HG03354 (cell line): Measurements from ENCODE around the gene GTPBP3.
"Not testable (repeated sequence)": the region's sequence is repeated elsewhere in the genome, so short reads cannot be mapped to it uniquely, and the experiment has no call there.

Source experiments
- ATAC-seq: cut with Tn5 transposase; IDR thresholded peaks from one replicate; pipeline ENCODE4 v1.9.1; 2021; ENCODE audit warnings: mild to moderate bottlenecking; ENCODE audit not compliant: unreplicated experiment, poor library complexity, severe bottlenecking

The GTPBP3 gene

DNA sequence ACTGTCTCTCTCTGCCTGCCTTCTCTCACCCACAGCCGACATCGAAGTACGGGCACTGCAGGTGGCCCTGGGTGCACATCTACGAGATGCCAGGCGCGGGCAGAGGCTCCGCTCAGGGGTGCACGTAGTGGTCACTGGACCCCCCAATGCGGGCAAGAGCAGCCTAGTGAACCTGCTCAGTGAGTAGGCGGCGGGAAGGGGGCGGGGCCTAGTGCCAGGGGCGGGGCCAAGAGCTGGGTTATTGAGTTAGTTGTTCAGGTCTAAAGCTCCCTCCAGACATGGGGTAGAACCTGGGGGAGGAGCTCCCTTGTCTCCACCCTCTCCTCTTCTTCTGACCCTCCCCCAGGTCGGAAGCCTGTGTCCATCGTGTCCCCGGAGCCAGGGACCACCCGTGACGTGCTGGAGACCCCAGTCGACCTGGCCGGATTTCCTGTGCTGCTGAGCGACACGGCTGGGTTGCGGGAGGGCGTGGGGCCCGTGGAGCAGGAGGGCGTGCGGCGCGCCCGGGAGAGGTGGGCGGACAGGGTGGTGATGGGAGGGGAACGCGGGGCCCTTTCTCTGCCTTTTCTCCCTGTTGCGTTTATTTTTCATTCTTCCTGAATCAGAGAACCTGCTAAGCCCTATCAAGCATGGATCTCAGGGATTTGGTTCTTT is 1.9 kb downstream of the GTPBP3 start:
- ATAC-seq, result no peak

- no peak for ATAC-seq
Observed at GRCh38 chr19:17340302-17340870, 3.0 kb downstream of the GTPBP3 start.

GRCh38 chr19:17340871-17341357 is 3.6 kb downstream of the GTPBP3 start:
- no peak for ATAC-seq

DNA sequence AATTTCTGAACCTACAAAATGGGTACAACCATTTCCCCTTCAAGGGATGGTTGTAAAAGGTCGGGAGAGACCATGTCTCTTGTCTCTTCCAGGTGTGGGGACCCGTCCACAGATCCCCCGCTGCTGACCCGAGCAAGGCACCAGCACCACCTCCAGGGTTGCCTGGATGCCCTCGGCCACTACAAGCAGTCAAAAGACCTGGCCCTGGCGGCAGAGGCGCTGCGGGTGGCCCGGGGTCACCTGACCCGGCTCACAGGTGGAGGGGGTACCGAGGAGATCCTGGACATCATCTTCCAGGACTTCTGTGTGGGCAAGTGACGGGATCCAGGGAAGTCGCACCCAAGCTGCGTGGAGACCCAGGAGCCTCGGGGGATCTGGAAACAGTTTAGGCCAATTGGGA is 4.0 kb downstream of the GTPBP3 start:
- ATAC-seq, result no peak

DNA sequence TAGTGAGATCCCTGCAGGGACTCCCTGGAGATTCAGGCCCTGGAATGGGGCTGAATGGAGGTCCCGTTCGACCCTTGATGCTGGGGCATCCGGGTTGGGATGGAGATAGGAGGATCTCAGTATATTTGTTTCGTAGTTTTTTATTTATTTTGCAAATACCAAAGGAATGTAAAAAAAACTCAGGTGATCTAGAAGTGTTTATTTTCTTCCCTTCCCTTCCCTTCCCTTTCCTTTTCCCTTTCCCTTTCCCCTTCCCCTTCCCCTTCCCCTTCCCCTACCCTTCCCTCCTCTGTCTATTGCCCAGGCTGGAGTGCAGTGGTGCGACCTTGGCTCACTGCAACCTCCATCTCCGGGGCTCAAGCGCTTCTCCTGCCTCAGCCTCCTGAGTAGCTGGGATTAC is 4.5 kb downstream of the GTPBP3 start:
- no peak for ATAC-seq

GRCh38 chr19:17346109-17346671 is 8.8 kb downstream of the GTPBP3 start:
- peak; percentile 51 for ATAC-seq

GRCh38 chr19:17347361-17347760 is 10.0 kb downstream of the GTPBP3 start:
- ATAC-seq, result no peak

GRCh38 chr19:17347877-17348276 is 10.5 kb downstream of the GTPBP3 start:
- no peak for ATAC-seq

DNA sequence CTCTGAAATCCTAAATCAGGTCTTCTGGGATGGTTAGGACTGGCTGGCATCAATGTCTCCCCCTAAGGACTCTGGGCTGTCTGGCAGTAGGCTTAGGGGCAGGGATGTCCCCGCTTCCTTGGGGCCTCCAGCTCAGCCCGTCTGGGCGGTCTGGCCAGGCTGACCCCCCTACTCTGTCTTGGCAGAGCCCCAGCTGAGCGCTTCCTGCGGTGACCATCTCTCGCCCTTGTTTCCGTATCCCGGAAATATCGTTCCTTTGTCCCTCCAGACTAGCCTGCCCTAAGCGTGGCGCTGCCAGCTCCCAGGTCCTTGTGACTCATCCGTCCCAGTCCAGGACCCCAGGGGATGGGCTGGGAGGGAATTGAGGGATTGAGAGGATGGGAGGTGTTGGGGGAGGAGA is 11.3 kb downstream of the GTPBP3 start:
- no peak for ATAC-seq

GRCh38 chr19:17351815-17352435 is 14.6 kb downstream of the GTPBP3 start:
- no peak for ATAC-seq

DNA sequence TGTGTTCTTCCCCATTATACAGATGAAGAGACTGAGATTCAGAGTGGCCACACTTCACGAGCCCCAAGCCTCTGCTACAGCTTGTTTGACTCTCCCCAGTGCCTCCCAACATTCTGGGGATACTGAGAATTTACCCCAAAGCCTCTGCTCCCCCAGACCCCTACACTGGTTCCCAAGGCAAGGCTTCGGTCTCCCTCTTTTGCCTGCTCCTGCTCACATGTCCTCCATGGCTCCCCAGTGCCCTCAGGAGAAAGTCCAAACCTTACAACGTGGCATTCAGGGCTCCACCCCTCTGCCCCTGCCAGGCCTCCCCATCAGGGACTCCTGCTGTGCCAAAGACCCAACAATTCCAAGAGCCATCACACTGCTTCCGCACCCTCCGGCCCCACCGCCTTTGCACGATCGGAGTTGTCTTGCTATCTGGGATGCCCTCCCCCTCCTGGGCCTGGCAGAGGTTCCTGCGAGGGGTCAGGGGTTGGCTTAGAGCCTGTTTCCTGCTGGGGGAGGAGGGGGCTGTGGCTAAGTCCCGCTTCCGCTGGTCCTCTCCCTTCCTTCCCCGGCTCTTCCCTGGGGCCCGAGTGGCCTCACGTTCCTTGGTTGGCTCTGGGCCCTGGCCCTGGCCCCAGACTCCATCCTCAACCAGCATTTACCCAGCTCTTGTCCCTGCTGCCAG is 15.4 kb downstream of the GTPBP3 start:
- ATAC-seq, result no peak

GRCh38 chr19:17353386-17353785 is 16.0 kb downstream of the GTPBP3 start:
- no peak for ATAC-seq

DNA sequence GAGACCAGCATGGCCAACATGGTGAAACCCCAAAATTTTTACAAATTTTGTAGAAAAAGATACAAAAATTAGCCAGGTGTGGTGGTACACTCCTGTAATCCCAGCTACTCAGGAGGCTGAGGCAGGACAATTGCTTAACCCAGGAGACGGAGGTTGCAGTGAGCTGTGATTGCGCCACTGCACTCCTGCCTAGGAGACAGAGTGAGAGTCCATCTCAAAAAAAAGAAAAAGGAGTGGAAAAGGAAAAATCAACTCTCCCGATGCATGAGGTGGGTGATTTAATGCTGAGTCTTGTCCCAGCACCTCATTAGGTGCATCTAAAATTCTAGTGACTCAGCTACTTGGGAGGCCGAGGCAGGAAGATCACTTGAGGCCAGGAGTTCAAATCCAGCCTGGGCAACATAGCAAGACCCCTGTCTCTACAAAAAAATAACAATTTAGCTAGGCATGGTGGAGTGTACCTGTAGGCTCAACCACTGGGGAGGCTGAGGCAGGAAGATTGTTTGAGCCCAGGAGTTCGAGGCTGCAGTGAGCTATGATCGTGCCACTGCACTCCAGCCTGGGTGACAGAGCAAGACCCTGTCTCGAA is 19.8 kb downstream of the GTPBP3 start:
- ATAC-seq, result no peak

DNA sequence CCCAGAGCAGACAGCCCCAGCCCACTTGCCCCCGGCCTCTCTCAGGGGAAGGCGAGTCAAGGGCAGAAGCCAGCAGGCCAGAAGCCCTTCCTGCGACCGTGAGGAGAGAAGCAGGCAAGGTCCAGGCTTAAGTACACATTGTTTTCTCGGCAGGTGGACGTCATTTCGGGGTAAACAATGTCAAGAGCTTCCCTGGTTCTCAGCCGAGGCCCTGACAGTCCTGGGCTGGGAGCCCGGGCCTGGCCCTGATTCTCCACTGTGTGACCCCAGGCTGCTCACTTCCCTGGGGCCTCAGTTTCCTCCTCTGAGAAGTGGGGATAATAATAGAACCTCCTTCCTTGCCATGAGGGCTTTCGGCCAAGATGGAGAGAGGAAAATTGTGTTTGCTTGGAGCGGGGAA is 20.4 kb downstream of the GTPBP3 start:
- no peak for ATAC-seq

GRCh38 chr19:17358395-17358794 is 21.0 kb downstream of the GTPBP3 start:
- no peak for ATAC-seq

GRCh38 chr19:17359905-17360800 is 22.8 kb downstream of the GTPBP3 start:
- ATAC-seq, result no peak

GRCh38 chr19:17363852-17364605 is 26.7 kb downstream of the GTPBP3 start:
- not testable (repeated sequence) for ATAC-seq

DNA sequence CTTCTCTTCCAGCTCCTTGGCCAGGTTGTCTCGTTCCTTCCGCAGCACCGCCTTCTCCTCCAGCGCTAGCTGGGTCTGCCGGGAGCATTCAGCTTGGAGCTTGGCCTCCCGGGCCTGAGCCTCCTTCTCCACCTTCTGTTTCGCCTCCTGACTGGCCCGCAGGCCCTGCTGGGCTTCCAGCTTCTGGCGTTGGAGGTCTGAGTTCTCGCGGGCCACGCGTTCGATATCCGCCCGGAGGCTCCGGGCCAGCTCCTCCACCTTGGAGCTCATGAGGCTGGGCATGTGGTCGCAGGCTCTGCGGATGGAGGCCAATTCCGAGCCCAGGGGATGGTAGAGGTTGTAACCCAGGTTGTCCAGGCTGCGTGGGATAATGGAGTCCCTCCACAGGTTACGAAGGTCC is 28.0 kb downstream of the GTPBP3 start:
- no peak for ATAC-seq
